Measurements from ENCODE around the gene ZNF358.

- no peak for TF ChIP-seq CTCF (IDR thresholded peaks at IDR 0.05; ENCODE audit: insufficient read depth, low read depth, low read length)
- TF ChIP-seq EZH2 (IDR thresholded peaks at IDR 0.05; ENCODE audit: insufficient read depth, low read length) = no peak
Observed at GRCh38 chr19:7521551-7522071, 5.7 kb downstream of the ZNF358 start.
